ENCODE measurements around the gene ANKRD28.
"Not testable (repeated sequence)": the region's sequence is repeated elsewhere in the genome, so short reads cannot be mapped to it uniquely, and the experiment has no call there.

ANKRD28 gene

GRCh38 chr3:15797642-15798303 lies at the start of gene ANKRD28:
TSS of gene ANKRD28 (minus strand) at chr3:15797979. CDS start at chr3:15796521, 1,458 bp downstream.
- no peak for DNase-seq

GRCh38 chr3:15847239-15847638 lies 49.5 kb upstream of the ANKRD28 start:
- no peak for DNase-seq

GRCh38 chr3:15846606-15847005 lies 48.8 kb upstream of the ANKRD28 start:
- no peak for DNase-seq

- no peak for DNase-seq
Measured at GRCh38 chr3:15845475-15845874, 47.7 kb upstream of the ANKRD28 start.

GRCh38 chr3:15844889-15845288 lies 47.1 kb upstream of the ANKRD28 start:
- DNase-seq, result no peak

- DNase-seq, result not testable (repeated sequence)
Measured at GRCh38 chr3:15841091-15841973, 43.6 kb upstream of the ANKRD28 start.

- DNase-seq, result no peak
Measured at GRCh38 chr3:15839568-15839967, 41.8 kb upstream of the ANKRD28 start.

- DNase-seq, result no peak
Measured at GRCh38 chr3:15831927-15832326, 34.1 kb upstream of the ANKRD28 start.

GRCh38 chr3:15825016-15825415 lies 27.2 kb upstream of the ANKRD28 start:
- no peak for DNase-seq

- DNase-seq, result no peak
Measured at GRCh38 chr3:15823092-15823491, 25.3 kb upstream of the ANKRD28 start.

- DNase-seq, result no peak
Measured at GRCh38 chr3:15822281-15822680, 24.5 kb upstream of the ANKRD28 start.

GRCh38 chr3:15820911-15821310 lies 23.1 kb upstream of the ANKRD28 start:
- no peak for DNase-seq

GRCh38 chr3:15819576-15819975 lies 21.8 kb upstream of the ANKRD28 start:
- no peak for DNase-seq

GRCh38 chr3:15819043-15819442 lies 21.3 kb upstream of the ANKRD28 start:
- DNase-seq, result no peak

- DNase-seq, result no peak
Measured at GRCh38 chr3:15815696-15816095, 17.9 kb upstream of the ANKRD28 start.

GRCh38 chr3:15813079-15813478 lies 15.3 kb upstream of the ANKRD28 start:
- not testable (repeated sequence) for DNase-seq

GRCh38 chr3:15812183-15812582 lies 14.4 kb upstream of the ANKRD28 start:
- DNase-seq, result no peak

GRCh38 chr3:15810702-15811101 lies 12.9 kb upstream of the ANKRD28 start:
- no peak for DNase-seq

GRCh38 chr3:15809313-15809712 lies 11.5 kb upstream of the ANKRD28 start:
- DNase-seq, result no peak

- DNase-seq, result no peak
Measured at GRCh38 chr3:15808679-15809310, 11.0 kb upstream of the ANKRD28 start.

GRCh38 chr3:15805756-15806266 lies 8.0 kb upstream of the ANKRD28 start:
- no peak for DNase-seq

GRCh38 chr3:15804553-15805095 lies 6.8 kb upstream of the ANKRD28 start:
- DNase-seq, result no peak

GRCh38 chr3:15803921-15804320 lies 6.1 kb upstream of the ANKRD28 start:
- DNase-seq, result no peak

Data from NCI-H345 (cell line).